Ishikawa (cell line): Measurements from ENCODE around the gene TAF4.

ENCODE experiments used
- CEBPB ChIP-seq: IDR thresholded peaks from 2 replicates; pipeline ENCODE4 v1.6.1; 2012
- CREB1 ChIP-seq: IDR thresholded peaks from 2 replicates; pipeline ENCODE4 v1.6.1; 2012; ENCODE audit warnings: low read depth
- EGR1 ChIP-seq: IDR thresholded peaks from 2 replicates; pipeline ENCODE4 v1.6.1; 2012
- EP300 ChIP-seq: IDR thresholded peaks from 2 replicates; pipeline ENCODE4 v1.6.1; 2012; ENCODE audit warnings: borderline replicate concordance
- FOXM1 ChIP-seq: IDR thresholded peaks from 2 replicates; pipeline ENCODE4 v1.6.1; 2012; ENCODE audit warnings: low read depth, borderline replicate concordance
- NFIC ChIP-seq: IDR thresholded peaks from 2 replicates; pipeline ENCODE4 v1.6.1; 2012
- RAD21 ChIP-seq: IDR thresholded peaks from 2 replicates; pipeline ENCODE4 v1.6.1; 2012; ENCODE audit warnings: low read depth
- TAF1 ChIP-seq: IDR thresholded peaks from 2 replicates; pipeline ENCODE4 v1.6.1; 2012; ENCODE audit warnings: low read depth, mild to moderate bottlenecking
- TCF12 ChIP-seq: IDR thresholded peaks from 2 replicates; pipeline ENCODE4 v1.6.1; 2012; ENCODE audit warnings: low read depth
- TEAD4 ChIP-seq: IDR thresholded peaks from 2 replicates; pipeline ENCODE4 v1.6.1; 2012
- YY1 ChIP-seq: IDR thresholded peaks from 2 replicates; pipeline ENCODE4 v1.6.1; 2012; ENCODE audit warnings: low read depth
- ZBTB7A ChIP-seq: IDR thresholded peaks from 2 replicates; pipeline ENCODE4 v1.6.1; 2012; ENCODE audit warnings: low read depth
- TF ChIP-seq, protein P1 (sequence below): IDR thresholded peaks from 2 replicates; pipeline ENCODE4 v1.6.1; 2012
- TF ChIP-seq, protein P2 (sequence below): IDR thresholded peaks from 2 replicates; pipeline ENCODE4 v1.6.1; 2012; ENCODE audit warnings: low read depth, mild to moderate bottlenecking
- TF ChIP-seq, protein P3 (sequence below): IDR thresholded peaks from 2 replicates; pipeline ENCODE4 v1.6.1; 2012

The TAF4 gene

DNA sequence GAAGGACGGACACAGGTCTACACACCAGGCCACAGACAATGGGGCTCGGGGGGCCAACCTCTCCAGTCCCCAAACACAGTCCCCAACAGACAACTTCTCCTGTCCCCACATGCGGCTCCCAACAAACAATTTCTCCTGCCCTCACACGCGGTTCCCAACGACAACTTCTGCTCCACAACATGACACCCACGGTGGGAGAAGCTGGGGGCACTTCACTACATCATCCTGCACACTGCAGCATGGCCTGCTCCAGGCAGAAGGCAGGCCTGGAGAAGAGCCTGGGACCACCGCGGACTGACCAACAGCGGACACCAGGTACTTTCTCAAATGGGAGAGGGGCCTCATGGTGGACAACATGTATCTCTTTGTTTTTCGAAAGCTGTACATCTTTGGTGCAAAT lies 6.7 kb downstream of the TAF4 start:
- TF ChIP-seq RAD21 (no peak), EP300 (no peak), TEAD4 (no peak), NFIC (no peak), TAF1 (no peak)
- TF ChIP-seq, protein P1, sequence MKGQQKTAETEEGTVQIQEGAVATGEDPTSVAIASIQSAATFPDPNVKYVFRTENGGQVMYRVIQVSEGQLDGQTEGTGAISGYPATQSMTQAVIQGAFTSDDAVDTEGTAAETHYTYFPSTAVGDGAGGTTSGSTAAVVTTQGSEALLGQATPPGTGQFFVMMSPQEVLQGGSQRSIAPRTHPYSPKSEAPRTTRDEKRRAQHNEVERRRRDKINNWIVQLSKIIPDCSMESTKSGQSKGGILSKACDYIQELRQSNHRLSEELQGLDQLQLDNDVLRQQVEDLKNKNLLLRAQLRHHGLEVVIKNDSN, result no peak

DNA sequence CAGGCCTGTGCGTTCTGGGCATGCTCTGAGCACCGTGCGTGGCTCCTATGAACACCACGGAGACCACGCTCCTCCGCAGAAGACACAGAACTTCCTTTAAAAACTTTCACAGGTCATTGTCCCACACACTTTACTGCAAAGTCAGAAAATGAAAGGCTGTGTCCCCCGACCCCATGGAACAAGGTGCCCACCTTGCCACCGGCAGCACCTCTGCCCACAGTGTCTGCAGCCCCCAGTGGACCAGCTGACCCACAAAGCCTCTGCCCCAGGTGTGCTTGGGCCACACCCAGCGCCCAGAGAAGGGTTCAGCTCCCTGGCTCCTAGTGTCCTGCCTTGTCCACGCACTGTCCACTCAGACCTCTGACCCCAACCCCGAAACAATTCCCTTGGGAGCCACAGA lies 8.7 kb downstream of the TAF4 start:
- TF ChIP-seq NFIC (no peak), YY1 (no peak)
- TF ChIP-seq, protein P2, sequence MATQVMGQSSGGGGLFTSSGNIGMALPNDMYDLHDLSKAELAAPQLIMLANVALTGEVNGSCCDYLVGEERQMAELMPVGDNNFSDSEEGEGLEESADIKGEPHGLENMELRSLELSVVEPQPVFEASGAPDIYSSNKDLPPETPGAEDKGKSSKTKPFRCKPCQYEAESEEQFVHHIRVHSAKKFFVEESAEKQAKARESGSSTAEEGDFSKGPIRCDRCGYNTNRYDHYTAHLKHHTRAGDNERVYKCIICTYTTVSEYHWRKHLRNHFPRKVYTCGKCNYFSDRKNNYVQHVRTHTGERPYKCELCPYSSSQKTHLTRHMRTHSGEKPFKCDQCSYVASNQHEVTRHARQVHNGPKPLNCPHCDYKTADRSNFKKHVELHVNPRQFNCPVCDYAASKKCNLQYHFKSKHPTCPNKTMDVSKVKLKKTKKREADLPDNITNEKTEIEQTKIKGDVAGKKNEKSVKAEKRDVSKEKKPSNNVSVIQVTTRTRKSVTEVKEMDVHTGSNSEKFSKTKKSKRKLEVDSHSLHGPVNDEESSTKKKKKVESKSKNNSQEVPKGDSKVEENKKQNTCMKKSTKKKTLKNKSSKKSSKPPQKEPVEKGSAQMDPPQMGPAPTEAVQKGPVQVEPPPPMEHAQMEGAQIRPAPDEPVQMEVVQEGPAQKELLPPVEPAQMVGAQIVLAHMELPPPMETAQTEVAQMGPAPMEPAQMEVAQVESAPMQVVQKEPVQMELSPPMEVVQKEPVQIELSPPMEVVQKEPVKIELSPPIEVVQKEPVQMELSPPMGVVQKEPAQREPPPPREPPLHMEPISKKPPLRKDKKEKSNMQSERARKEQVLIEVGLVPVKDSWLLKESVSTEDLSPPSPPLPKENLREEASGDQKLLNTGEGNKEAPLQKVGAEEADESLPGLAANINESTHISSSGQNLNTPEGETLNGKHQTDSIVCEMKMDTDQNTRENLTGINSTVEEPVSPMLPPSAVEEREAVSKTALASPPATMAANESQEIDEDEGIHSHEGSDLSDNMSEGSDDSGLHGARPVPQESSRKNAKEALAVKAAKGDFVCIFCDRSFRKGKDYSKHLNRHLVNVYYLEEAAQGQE, result no peak

DNA sequence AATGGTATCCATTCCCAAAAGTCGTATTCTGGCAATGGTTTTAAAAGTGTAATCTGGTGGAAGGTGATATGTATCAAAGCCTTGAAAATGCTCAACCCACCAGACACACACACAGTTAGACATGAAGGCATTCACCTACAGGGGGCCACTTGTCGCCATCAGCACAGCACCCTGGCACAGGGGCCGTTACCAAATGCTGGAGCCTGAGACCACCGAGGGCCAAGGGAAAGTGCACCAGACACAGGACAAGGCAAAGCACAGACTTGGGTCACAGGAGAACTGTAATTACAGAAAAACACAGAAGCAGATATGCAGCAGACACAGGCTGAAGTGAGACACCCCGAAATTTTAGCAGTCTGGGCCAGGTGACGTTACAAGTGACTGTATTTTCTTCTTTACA lies 9.3 kb downstream of the TAF4 start:
- TF ChIP-seq CEBPB (no peak), ZBTB7A (no peak), NFIC (no peak), EGR1 (no peak), EP300 (no peak), TCF12 (no peak), RAD21 (no peak), FOXM1 (no peak), CREB1 (no peak), YY1 (no peak), TEAD4 (no peak)
- TF ChIP-seq, protein P3, sequence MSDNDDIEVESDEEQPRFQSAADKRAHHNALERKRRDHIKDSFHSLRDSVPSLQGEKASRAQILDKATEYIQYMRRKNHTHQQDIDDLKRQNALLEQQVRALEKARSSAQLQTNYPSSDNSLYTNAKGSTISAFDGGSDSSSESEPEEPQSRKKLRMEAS, result no peak
- TF ChIP-seq, protein P2, result no peak

DNA sequence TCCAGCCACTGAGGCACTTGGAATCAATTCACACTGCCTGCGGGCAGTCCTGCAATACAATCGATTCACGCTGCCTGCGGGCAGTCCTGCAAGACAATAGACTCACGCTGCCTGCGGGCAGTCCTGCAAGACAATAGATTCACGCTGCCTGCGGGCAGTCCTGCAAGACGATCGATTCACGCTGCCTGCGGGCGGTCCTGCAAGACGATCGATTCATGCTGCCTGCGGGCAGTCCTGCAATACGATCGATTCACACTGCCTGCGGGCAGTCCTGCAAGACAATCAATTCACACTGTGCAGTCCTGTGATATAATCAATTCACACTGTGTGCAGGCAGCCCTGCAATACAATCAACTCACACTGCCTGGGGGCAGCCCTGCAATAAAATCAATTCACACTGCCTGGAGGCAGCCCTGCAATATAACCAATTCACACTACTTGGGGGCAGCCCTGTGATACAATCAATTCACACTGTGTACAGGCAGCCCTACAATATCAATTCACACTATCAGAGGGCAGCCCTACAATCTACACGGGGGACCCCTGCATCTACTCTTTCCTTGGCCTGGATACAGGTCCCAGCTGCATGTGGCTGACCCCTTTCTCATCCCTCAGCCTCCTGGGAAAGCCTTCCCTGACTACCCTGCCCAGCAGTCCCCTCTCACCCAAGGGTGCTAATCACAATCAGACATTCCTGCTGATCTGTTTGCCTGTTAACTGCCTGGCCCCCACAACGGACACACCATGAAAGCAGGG lies 10.4 kb downstream of the TAF4 start:
- no peak for TF ChIP-seq RAD21
- no peak for TF ChIP-seq TCF12
- TF ChIP-seq, protein P2, result no peak
- no peak for TF ChIP-seq ZBTB7A

DNA sequence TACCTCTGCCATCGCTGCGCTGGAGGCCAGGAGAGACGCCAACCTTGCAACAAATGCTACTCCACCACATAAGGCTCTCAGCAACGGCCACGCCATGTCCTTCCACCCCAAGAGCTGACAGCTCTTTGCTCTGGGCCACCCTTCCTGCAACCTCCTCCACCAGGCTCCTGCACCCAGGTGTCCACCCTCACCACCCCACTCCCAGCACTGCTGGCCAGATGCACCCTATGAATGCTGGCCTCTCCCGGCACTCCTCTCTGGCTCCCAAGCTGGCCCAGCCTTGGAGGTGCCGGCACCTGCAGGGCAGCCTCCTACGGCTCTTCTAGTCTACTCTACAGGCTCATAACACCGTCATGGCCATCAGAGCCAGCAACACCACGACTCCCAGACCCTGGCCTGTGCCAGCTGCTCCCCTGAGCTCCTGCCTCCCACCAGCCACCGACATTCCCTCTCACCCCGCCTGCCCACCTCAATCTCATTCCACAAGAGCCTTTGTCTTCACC lies 11.2 kb downstream of the TAF4 start:
- TF ChIP-seq EGR1 (no peak), NFIC (no peak), TAF1 (no peak), YY1 (no peak), RAD21 (no peak), TEAD4 (no peak), FOXM1 (no peak), CREB1 (no peak), CEBPB (no peak), ZBTB7A (no peak), EP300 (no peak), TCF12 (no peak)
- TF ChIP-seq, protein P2, result no peak
- TF ChIP-seq, protein P1, result no peak
- TF ChIP-seq, protein P3, result no peak
